ENCODE measurements around the gene TDRD3.

The TDRD3 gene

GRCh38 chr13:60538566-60538965, 141.5 kb downstream of the TDRD3 start:
- DNase-seq (ENCODE audit: low spot score) = no peak
- no peak for TF ChIP-seq CTCF (IDR thresholded peaks at IDR 0.05; ENCODE audit: borderline replicate concordance, control extremely low read depth, extremely low read depth, insufficient read depth, missing control alignments)
- in situ Hi-C loops (cut with MboI; ENCODE audit: low sequenced_read_pairs, unreplicated experiment) = no loop called here

- no peak for DNase-seq (ENCODE audit: low spot score)
- in situ Hi-C loops (cut with MboI; ENCODE audit: low sequenced_read_pairs, unreplicated experiment) = no loop called here
These were observed 143.3 kb downstream of the TDRD3 start for GRCh38 chr13:60540276-60540675.

GRCh38 chr13:60562096-60562780, 165.2 kb downstream of the TDRD3 start:
- no peak for DNase-seq (ENCODE audit: low spot score)
- no peak for TF ChIP-seq CTCF (IDR thresholded peaks at IDR 0.05; ENCODE audit: borderline replicate concordance, control extremely low read depth, extremely low read depth, insufficient read depth, missing control alignments)
- in situ Hi-C loops (cut with MboI; ENCODE audit: low sequenced_read_pairs, unreplicated experiment) = no loop called here

More at GRCh38 chr13:60540276-60540675, 143.3 kb downstream of the TDRD3 start:
- TF ChIP-seq CTCF (IDR thresholded peaks at IDR 0.05; ENCODE audit: borderline replicate concordance, control extremely low read depth, extremely low read depth, insufficient read depth, missing control alignments) = no peak

- no peak for DNase-seq (ENCODE audit: low spot score)
- in situ Hi-C loops (cut with MboI; ENCODE audit: low sequenced_read_pairs, unreplicated experiment) = no loop called here
These were observed 174.6 kb downstream of the TDRD3 start for GRCh38 chr13:60571571-60571970.

GRCh38 chr13:60572003-60572798, 175.2 kb downstream of the TDRD3 start:
- no peak for DNase-seq (ENCODE audit: low spot score)
- TF ChIP-seq CTCF (IDR thresholded peaks at IDR 0.05; ENCODE audit: borderline replicate concordance, control extremely low read depth, extremely low read depth, insufficient read depth, missing control alignments) = no peak
- in situ Hi-C loops (cut with MboI; ENCODE audit: low sequenced_read_pairs, unreplicated experiment) = no loop called here

More at GRCh38 chr13:60571571-60571970, 174.6 kb downstream of the TDRD3 start:
- TF ChIP-seq CTCF (IDR thresholded peaks at IDR 0.05; ENCODE audit: borderline replicate concordance, control extremely low read depth, extremely low read depth, insufficient read depth, missing control alignments) = no peak

- DNase-seq (ENCODE audit: low spot score) = no peak
- in situ Hi-C loops (cut with MboI; ENCODE audit: low sequenced_read_pairs, unreplicated experiment) = no loop called here
These were observed 175.8 kb downstream of the TDRD3 start for GRCh38 chr13:60572855-60573254.

More at GRCh38 chr13:60572855-60573254, 175.8 kb downstream of the TDRD3 start:
- TF ChIP-seq CTCF (IDR thresholded peaks at IDR 0.05; ENCODE audit: borderline replicate concordance, control extremely low read depth, extremely low read depth, insufficient read depth, missing control alignments) = no peak
